Putamen (tissue), 1 donor: ENCODE data around the gene CDKL5.

ENCODE experiments used
- DNase-seq: peaks from one replicate; pipeline ENCODE4 v3.0.0-alpha.2; 2016; ENCODE audit warnings: low spot score

CDKL5 gene

DNA sequence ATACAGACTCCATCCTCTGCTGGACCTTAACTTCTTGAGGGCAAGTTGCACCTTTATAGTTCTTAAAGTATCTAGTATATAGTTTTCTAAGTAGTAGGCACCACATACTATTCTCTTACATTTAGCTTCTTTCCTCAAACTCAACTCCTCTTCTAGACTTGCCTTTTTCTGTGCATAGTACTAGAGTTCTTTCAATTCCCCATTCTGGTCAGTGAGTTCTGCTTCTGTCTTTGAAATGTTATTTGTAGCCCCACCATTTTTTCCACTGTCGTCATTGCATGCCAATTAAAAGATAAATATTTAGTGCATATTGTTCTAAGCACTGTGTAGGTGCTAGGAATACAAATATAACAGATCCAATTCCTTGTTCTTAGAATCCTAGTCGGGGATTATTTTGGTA is 31.6 kb downstream of the CDKL5 start:
- no peak for DNase-seq

DNA sequence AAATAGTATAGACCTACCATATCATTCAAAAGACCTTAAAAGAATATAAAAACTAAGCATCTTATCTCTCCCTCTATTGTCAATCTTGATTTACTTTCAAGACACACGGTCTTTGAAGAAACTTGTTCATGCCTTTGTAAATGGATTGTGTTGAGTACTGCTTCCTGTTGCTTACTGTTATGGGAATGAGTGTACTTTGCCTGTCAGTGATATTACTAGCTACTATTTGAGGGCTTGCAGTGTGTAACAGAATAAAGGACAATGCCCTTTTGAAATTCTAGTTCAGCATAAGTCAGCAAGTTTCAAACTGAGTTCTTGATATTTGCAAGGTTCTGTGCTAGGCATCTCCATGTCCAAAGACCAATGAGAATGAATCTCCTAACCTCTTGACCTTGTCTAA is 36.0 kb downstream of the CDKL5 start:
- no peak for DNase-seq

DNA sequence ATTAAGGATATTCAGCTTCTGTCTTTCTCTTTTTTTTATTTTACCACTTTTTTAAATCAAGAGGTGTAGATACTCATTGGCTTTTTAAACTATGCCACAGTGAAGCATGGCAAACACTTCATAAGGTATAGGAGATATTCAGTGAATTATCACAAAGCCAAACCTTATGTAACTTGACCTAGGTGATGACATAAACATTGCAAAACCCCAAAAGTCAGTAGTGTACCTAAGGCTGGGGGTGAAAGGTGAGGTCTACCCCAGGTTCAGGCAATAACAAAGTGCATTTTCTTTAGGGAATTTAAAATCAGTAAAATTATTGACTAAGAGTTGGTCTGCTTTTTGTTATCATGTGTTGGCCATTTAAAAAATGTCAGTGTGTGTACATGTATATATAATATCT is 39.1 kb downstream of the CDKL5 start:
- DNase-seq: no peak

DNA sequence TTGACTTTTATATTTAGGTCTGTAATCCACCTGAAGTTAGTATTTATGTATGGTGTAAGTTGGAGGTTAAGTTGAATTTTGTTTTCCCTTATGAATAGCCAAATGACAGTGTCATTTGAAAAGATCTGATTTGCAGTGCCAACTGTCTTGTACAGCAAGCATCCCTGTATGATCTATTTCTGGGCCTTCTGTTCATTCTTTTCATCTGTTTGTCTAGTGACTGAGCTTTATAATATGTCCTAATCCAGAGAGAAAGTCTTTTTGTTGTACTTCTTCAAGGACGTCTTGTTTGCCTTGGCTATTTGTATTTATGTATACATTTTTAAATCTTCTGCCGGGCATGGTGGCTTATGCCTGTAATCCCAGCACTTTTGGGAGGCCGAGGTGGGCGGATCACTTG is 39.6 kb downstream of the CDKL5 start:
- DNase-seq: no peak

DNA sequence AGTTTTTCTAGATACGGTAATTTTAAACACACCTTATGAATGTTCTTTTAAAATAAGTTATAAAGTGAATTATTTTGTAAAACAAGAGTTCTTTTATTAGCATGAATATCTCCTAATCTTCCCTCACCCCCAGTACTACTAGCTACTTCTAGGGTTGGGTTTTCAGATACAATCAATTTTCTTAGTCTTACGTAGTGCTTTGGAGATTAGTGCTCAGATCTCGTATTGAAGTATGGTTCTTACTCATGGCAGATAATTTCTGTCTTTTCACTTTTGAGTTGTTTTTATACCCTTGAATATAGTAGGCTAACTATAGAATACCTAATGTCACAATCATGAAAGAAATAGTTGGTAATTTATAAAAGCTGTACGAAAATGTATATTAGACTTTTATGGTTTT is 43.2 kb downstream of the CDKL5 start:
- no peak for DNase-seq

DNA sequence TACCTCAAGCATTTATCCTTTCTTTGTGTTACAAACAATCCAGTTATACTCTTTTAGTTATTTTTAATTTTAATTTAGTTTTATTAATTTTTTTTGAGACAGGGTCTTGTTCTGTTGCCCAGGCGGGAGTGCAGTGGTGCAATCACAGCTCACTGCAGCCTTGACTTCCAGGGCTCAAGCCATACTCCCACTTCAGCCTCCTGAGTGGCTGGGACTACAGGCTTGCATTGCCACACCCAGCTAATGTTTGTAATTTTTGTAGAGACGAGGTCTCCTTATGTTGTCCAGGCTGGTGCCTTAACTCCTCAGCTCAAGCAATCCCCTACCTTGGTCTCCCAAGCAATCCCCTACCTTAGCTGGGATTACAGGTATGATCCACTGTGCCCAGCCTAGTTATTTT is 45.9 kb downstream of the CDKL5 start:
- DNase-seq: no peak

DNA sequence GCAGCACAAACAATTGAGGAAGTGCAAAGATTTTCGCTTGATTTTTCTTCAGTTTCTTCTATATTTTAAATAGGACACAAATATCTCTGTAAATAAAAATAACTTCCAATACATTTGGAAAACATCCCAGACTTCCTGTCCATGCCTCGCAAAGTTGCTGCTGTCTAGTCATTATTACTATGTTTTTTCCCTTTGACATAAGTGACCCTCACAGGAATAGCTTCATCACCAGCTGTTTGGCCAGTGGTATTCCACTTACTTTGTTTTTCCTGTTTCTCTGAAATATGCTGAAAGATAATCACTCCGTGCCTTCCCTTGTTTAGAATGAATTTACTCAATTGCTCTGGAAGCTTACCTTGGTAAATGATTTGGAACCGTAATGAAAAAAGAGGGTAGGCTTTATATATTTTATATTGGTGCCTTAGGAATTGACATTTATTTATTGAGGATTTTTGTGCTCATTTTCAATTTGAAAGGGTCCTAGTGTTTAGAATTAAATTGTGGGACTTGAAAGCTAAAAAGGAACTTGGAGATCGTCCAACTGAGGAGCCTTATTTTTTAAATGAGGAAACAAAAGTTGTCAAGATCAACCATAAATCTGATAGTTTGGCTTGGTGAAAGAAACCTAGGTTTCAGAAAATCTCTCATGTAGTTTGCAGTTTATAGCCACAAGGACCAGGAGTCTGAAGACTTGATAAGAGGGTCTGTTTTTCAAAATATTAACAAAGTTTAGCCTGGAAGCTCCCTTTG is 65.6 kb downstream of the CDKL5 start:
- DNase-seq: no peak

DNA sequence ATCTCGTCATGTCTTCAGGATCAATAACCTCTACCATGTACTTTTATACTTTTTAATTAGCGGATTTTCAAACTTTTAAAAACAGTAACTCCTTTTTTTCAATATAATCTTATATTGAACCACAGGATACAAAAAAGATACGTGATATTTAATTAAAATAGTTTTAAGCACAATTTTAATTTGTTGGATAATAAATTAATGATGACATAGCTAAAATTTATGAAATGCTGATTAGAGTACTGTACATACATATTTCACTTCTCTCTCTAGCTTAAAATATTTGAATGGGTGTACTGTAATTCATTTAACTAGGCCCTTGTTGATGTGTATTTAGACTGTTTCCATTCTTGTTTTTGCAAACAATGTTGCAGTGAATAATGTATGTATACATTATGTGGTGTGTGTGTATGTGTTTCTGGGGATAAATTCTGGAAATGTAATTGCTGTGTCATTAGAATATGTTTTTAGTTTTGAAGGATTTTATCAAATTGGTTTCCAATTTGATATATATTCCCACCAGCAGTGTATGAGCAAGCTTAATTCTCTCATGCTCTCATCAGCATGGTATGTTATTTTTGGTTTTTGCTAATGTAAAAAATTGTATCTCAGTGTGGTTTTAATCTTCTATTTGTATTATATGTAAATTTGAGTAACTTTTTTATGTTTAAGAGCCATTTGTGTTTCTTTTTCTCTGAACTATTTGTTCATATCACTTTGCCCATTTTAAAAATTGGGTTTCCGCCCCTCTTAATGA is 66.4 kb downstream of the CDKL5 start:
- DNase-seq: no peak

DNA sequence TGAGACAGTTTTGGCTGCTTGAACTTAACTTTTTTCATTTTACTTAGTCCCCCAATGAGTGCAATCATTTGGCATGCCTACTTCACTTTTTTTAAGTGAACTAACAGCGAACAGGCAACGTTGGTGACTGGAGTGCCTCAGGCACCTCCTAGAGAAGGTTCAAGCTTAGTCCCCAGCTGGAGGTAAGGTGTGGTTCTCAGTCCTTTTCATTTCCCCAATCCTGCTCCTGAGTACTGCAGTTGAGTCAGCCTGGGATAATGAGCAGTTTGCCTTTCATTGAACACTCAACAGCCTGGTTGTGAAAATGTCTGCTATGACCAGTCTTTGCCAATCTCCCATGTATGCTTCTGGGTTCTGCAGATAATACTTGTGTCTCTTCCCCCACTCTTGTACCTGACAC is 109.5 kb downstream of the CDKL5 start:
- no peak for DNase-seq

DNA sequence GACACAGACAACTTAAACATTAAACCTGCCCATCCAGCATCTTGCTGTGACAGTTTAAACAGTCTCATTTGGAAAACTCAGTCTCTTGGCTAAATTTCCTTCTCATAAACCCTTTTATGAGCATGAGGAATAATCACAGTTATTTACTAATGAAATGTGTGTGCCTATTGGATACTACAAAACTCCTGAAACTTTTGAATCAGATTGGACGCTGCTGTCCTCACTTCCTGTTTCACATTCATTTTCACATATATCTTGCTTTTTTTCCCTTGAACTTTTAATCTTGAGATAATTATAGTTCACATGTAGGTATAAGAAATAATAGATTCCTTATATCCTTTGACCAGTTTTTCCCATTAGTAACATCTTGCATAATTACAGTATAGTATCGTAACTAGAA is 111.7 kb downstream of the CDKL5 start:
- no peak for DNase-seq

DNA sequence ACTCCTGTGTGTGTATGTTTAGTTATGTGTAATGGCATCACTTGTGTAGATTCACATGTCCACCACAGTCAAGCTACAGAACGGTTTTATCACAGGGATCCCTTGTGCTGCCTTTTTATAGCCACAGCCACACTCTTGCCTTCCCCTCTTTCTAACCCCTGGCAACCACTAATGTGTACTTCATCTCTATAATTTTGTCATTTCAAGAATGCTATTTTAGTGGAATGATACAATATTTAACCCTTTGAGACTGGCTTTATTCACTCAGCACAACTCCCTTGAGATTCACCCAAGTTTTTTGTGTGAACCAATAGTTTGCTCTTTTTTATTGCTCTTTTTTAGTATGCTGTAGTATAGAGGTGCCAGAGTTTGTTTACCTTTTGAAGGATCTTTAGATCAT is 112.1 kb downstream of the CDKL5 start:
- DNase-seq: no peak

DNA sequence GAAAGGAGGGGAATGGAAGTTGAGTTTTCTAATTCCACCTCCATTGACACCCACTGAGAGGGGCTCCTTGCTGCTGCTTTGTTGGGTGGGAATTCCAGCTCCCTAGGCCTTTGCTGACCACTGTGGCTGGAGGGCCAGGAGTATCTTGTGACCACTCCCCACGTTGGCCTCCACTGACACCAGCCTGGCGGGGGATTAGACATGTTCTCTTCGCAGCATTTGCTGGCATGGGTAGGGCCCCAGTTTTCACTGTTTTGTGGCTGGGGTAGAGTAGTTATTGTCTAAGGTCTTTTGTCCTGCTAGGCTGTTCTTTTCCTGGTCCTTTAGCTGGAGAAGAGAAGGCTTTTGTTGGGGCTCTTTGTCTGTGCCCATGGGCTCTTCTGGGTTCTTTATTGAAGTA is 116.7 kb downstream of the CDKL5 start:
- no peak for DNase-seq

DNA sequence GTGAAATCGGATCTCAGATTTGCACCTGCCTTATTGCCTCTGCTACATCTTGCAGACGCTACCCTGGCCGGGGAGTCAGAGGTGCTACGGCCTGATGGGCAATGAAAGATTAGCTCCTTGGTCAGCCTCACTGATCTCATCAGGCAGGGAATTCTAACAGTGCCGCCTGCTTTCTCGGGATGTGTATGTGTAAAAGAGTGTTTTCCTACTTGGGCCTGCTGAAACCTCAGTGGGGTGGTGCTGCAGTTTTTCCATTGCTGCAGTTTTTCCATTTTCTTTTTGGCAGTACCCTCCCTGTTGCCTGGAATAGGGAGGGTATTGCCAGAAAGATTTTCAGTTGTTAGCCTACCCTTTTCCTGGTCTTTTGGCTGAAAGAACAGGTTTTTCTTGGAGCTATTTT is 117.5 kb downstream of the CDKL5 start:
- no peak for DNase-seq

DNA sequence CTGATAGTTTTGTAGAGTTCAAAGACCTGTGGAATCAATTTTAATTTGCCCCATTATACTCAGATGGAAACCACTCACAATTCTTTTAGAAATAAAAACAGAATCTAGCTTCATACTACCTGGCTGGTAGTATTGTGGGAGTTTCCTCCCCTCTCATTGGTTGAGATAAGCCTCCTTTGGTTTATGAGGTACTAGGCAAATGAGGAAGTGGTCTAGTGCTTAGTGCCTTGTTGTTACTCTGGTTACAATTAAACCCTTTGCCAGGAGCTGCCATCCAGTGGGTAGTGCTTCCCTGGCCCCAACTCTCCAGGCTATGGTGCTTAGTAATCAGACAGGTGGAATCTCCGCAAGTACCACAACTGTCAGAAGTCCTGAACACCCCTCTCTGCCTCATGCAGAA is 118.3 kb downstream of the CDKL5 start:
- DNase-seq: no peak

DNA sequence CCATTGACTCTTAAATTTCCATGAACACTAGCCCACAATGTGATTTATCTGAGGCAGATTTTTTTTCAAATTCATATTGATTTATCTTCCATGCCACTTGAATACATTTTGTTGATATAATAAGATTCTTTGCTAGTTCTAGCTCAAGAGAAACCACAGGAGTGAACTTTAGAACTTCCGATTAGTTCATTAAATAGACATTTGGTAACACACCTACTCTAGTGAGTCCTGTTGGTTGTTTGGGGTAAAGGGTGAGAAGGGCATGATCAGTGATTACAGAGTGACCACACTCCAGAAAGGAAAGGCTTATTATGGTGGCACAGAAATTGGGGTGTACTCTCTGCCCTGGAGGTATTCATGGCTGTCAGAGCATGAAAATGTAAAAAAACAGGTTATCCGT is 120.4 kb downstream of the CDKL5 start:
- no peak for DNase-seq

DNA sequence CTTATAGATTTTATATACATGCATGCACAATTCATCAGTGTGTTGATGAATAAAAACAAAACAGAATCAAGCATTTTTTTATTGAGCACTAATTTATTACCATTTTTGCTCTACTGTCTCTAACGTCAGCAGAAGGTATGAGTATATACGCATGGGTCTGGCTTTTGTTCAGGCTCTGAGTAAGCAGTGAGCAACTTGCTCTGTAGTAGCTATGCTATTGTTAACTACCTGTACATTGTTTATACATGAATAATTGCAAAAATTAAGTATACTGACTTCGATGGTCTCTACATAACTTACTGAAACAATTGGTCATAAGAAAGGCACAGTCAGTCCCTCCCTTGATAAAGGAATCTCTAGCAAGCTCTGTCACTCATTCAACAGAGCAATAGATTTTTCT is 123.6 kb downstream of the CDKL5 start:
- DNase-seq: no peak

DNA sequence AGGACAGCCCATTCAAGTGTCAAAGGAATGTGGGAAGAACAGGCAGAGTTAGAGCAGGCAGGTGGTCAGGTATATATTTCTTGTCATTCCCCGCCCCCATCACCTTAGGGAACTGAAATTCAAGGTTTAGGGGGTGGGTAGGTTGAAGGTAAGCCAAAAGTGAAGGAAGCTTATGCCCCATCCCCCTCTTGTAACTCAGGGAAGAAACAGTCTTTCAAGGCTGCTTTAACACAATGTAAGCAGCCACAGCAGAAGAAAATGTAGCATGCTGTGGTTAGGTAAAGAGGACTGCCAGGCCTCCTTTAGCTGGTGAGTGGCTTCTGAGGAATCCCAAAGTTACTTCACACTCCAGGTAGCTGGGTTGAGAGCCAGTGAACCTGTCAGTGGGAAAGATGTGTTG is 124.2 kb downstream of the CDKL5 start:
- DNase-seq: no peak

DNA sequence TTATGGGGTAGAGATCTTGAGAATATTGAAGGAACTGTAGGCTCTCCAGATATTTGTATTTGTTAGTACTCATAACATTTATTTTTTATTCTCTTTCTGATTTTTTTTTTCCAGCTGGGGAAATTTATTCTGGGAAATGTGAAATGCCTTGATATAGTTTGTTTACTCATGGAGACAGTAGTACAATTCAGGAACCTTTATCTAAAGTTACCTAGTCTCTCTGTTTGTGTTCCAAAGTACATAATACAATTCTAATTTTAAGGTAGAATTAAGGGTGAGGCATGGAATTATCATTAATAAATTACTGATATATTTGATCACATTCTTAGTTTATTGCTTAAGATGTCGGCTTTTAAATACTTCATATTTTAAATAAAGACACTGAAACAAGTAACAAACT is 132.5 kb downstream of the CDKL5 start:
- no peak for DNase-seq

DNA sequence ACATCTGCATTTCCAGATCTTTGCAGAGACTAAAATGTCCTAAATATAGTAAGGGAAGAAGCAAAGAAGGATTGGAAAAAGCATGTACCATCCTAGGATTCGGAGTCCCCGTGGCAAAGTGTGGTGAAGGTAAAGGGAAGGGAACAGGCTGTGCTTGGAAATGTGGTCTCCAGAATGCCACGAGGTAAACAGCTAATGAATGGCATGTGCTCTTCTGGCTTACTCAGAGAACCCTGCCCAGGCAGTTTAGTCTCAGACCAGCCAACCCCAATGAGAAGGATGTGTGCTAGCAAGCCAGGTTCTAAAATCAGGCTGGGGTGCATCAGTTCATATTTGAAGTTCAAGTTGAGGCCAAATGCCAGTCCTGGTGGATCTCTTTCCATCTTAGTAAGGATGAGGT is 133.4 kb downstream of the CDKL5 start:
- no peak for DNase-seq

DNA sequence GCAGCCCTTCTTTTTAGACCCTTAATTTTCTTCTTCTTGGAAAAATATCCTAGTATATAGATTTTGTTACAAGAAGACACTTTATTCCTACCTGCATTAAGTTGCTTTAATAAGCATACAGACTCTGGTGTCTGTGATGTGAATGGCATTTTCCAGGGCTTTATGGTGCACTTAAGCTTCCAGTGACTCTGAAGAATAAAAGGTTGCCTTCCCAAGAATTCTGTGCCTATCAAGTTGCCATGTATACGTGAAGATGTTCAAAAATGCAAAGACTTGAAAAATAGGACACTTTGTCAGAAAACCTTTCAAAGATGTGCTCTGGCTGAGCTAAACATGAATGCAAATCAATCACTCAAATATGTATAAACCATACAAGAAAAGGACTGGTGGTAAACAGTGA is 135.6 kb downstream of the CDKL5 start:
- DNase-seq: no peak

DNA sequence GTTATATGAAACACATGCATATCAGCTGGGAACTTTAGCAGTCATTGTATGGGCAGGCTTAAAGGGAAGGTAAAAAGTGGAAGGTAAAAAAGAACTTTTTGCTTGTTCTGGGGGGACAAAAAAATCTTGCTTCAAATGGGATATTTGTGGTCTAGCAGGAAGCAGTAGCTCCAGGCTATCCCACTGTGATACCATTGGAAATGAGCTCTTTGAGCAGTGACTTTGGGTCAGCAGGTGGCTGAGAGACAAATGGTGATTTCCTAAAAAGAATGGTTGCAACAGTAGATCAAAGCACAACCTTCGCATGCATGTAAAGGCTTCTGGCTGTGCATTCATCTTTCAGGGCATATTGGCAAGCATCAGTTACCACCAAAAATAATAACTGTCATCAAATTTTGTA is 140.3 kb downstream of the CDKL5 start:
- DNase-seq: no peak

DNA sequence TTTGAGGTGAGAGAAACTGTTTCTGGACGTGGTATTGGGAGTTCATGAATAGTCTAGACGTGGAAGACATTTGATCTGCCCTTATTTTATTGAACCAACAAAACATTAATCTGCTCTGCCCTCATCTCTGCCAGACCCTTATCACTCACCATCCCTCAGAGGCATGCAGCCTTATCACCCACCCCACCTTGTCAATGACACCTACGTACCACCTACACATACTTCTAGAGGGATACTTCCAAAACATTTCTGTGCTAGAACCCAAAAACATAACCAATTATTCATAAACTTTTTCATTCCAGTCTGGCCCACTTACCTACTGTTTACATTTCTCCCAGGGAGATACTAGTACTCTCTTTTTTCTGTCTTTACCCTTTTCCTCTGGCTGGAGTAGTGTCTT is 141.3 kb downstream of the CDKL5 start:
- DNase-seq: no peak

DNA sequence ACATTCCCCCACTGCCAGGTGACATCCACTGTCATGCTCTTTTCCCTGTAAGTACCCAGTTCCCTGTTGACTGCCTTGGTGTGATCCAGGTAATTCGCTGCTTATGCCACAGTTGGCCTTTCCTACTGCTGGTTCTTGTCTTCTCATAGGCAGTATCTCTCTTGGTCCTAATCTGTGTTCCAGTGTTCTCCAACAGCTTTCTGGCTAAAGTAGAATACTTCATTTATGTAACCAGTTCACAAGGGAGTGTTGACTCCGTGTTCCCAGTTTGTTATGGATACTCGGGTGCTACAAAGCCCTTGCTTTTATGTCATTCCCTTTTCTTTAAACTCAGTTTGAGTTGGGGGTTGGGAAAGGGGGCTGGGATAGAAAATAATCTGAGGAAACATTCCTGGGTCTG is 148.1 kb downstream of the CDKL5 start:
- no peak for DNase-seq

DNA sequence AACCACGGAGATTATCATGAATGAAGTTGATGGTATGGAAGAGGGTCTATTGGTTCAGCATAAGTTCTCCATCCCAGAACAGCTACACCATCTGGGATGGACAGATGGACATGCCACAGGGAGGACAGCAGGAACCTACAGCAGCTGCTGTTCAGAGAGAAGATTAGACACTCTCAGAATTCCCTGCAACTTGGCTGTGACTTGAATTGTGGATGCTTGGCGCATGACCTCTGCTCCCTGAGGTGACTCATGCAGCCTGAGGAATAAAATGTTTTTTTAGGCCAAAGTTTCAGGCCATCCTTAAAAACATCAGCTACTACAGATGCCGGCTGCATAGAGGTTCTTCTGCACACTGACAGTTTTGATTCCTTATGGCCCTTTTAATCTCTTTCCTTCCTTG is 149.2 kb downstream of the CDKL5 start:
- DNase-seq: no peak
